ENCODE data around the gene PCGF3.

DNA sequence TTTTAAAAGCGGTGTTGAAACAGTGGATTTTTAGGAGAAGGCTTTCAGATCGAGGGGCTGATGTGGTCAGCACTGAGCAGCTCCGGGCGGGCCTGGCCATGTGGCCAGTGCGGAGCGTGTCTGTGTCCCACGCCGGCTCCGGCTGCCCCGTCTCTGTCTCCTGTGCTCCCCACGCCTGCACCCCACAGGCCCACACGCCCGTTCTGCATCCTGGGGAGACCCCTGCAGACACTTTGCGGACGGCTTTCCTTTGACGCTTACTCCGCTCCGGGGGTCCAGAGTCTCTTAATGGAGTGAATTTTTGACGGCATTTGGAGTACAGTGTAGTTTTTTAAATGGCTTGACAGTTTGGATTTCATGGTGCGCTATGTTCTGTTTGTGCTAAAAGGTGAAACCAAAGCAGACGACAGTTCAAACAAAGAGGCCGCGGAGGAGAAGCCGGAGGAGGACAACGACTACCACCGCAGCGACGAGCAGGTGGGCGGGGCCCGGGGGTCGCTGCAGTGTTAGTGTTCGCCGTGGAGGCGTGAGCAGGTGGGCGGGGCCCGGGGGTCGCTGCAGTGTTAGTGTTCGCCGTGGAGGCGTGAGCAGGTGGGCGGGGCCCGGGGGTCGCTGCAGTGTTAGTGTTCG is 38.7 kb downstream of the PCGF3 start:
- TF ChIP-seq, protein P1, sequence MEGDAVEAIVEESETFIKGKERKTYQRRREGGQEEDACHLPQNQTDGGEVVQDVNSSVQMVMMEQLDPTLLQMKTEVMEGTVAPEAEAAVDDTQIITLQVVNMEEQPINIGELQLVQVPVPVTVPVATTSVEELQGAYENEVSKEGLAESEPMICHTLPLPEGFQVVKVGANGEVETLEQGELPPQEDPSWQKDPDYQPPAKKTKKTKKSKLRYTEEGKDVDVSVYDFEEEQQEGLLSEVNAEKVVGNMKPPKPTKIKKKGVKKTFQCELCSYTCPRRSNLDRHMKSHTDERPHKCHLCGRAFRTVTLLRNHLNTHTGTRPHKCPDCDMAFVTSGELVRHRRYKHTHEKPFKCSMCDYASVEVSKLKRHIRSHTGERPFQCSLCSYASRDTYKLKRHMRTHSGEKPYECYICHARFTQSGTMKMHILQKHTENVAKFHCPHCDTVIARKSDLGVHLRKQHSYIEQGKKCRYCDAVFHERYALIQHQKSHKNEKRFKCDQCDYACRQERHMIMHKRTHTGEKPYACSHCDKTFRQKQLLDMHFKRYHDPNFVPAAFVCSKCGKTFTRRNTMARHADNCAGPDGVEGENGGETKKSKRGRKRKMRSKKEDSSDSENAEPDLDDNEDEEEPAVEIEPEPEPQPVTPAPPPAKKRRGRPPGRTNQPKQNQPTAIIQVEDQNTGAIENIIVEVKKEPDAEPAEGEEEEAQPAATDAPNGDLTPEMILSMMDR (IDR thresholded peaks at IDR 0.05), result no peak
- TF ChIP-seq POLR2A (IDR thresholded peaks at IDR 0.05), result no peak

Measured in right lobe of liver (tissue), 4 donors.